Stimulated activated CD8-positive, alpha-beta memory T cell treated with anti-CD3 and anti-CD28 coated beads, Interleukin-7, amount 100 ng/mL, for 4 hours (primary cell): ENCODE data around the gene CTBP2.

ENCODE experiments used
- DNase-seq, 2 donors: peaks; one replicate each; pipeline ENCODE4 v3.0.0-alpha.2; 2020; ENCODE audit warnings: low read depth in 2 of 2

Gene CTBP2

DNA sequence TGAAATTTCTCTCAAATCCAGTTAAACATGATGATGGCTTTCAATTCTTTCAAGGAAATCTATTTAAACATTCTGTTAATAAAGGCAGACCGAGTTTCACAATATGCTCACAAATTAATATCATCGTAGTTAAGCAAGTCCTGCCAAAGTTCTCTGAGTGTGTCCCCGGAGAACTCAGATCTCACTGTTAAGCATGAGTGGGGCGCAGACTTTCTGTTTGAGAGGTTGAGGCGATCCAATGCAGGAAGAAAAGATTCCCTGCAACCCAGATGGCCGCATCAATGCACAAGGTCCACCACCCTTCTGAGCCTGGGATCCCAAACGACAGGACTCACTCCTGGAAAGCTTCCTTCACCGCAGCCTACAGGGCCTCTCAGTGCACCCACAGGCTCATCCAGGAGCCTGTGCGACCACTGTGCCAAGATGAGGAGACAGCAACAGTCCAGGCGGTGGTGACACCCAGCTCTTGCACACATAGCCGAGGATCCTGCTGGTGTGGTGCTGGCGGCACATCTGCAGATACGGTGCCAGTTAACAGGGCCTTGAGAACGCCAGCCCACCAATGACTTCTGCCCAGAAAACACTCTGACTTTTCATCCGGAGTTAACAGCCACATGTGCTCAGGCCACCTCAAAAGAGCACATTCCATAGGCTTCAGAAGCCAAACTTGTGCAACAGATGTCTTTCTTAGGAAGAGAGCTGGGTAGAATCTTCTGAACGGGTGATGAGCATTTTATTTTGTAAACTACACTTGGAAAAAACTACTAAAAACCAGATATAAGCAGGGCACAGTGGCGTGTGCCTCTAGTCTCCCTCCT is 116.3 kb downstream of the CTBP2 start:
- DNase-seq: no peak

GRCh38 chr10:125041856-125042506 is 118.4 kb downstream of the CTBP2 start:
- no peak for DNase-seq

DNA sequence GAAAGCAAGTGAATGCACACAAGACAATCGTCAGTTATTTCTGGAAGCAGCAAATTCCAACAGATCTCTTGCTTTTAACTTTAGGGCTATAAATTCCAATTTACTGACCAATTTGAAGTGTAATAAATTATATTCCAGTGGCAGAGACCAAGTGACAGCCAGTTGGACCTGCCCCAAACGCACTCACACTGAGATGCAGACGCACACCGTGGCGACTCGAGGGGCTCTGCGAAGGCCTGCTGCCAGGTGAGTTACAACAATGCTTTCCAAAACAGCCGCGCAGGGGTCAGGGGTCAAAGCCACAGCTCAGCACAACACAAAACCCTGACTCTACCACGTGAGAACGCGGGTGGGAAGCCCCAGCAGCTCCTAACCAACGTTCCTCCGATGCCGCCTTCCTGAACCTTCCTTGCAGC is 121.0 kb downstream of the CTBP2 start:
- DNase-seq: no peak

DNA sequence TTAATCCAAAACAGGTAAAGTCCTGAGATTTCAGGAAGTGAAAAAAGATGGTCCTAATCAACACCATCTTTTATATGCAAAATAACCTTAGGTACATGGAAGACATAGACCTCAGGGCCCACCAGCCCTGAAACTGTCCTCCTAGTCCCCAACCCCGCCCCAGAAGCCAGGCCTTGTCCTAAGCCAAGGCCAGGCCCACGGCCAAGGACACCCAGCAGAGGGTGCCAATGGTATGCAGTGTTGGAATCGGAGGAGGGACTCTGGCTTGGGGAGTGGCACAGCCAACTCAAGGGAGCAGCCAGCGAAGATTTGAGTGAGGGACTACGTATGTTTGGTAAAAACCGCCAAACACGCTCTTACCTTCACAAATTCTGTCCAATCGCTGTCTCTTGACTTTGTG is 121.7 kb downstream of the CTBP2 start:
- DNase-seq: no peak

DNA sequence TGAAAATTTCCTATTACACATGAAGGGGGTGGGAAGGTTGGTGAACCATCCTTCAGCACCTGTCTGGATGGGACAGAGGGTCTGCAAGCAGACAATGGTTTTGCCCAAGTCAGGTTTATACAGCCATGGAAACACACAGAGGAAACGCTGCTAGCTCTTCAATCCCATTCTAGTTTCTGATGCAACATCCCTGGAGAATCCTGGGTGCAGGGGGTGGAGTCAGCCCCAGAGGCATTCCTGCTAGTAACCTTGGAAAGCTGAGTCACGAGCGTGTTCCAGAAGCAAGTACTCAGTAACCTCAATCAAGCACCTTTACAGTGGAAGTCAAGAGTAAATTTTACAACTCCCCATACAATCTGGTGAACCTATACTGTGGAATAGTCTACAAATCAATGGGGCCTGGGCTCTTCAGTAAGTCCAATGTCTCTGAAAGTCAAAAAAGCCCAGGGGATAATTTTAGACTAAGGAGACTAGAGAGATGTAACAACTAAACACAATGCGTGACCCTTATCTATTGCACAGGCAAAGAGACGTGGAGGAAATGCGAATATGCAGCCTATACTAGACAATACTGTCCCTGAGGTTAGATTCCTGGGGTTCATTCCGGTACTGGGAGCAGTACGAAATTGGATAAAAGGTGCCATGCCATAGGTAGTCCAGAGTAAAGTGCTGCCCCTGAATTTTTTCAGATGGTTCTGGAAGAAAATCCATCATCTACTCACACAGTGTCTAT is 123.1 kb downstream of the CTBP2 start:
- no peak for DNase-seq

- no peak for DNase-seq
Measured at GRCh38 chr10:125035588-125036295, 124.6 kb downstream of the CTBP2 start.

- no peak for DNase-seq
Measured at GRCh38 chr10:125035136-125035535, 125.2 kb downstream of the CTBP2 start.

DNA sequence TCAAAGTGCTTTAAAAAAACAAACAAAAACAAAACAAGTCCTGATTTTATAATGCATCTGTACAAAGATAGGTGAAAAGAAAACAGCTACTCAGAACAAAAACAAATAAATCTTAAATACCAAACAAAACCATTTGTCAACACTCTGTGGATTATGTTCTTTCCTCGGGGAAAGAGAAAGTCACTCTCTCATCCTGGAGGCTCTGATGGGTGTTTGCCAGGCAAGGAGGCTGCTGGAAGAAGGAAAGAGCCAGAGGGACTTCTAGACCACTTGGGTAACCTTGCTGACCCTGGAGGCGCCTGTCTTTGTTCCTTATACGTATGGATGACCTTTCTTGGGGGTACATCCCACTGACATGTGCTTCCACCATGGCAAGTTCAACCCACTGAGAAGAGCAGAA is 125.7 kb downstream of the CTBP2 start:
- DNase-seq: no peak

- no peak for DNase-seq
Measured at GRCh38 chr10:125033146-125033924, 127.0 kb downstream of the CTBP2 start.

DNA sequence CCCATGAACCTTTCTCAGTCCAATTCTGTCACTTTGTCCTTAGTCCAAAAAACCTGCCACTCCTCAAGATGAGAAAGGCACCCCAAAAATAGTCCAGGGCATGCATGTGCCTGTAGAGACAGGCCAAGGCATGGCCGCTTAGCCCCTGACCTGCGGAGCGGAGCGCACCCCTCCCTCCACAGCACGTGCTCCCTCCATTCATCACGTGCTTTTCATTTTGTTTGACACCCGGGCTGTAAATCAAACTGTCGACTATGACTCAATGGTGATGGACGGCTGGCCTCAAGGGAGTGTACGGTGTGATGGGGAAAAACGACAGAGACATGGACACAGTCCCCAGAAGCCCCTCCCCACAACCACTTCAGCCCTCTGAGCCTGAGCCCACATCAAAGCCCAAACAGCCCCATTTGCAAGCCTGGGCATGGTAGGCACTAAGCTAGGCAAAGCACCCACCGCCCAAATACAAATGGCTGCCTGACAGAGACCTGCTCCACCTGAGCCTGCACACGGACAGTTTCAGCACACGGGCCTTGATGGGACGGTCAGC is 127.8 kb downstream of the CTBP2 start:
- DNase-seq: no peak

GRCh38 chr10:125030567-125031197 is 129.7 kb downstream of the CTBP2 start:
- no peak for DNase-seq

DNA sequence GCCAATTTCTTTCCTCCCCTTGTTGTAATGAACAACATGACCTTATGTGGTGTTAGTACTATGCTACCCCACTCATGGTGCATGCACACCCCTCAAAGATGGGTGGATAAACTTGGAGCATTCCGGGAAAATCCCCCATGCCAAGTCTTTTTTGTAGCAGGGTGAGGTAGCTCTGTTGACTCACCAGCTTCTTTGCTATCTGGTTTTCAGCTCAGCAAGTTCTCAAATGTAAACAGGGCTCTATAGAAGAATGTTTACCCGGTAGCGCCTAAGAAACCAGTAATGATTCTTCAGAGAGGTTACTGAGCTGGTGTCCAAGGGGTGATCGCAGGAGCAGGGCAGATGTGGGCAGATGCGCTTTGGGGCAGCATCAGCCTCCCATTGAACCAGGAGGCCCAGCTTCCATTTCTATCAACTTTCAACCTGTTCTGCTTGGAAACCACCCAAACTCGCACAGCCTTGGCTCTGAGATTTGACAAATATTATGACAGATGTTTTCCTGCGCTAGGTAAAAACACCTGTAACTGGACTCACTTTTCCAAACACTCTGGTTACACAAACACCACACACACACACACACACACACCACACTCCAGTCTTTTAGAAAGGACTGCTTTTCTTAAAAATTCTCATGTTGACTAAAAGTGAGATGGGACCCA is 130.7 kb downstream of the CTBP2 start:
- no peak for DNase-seq

DNA sequence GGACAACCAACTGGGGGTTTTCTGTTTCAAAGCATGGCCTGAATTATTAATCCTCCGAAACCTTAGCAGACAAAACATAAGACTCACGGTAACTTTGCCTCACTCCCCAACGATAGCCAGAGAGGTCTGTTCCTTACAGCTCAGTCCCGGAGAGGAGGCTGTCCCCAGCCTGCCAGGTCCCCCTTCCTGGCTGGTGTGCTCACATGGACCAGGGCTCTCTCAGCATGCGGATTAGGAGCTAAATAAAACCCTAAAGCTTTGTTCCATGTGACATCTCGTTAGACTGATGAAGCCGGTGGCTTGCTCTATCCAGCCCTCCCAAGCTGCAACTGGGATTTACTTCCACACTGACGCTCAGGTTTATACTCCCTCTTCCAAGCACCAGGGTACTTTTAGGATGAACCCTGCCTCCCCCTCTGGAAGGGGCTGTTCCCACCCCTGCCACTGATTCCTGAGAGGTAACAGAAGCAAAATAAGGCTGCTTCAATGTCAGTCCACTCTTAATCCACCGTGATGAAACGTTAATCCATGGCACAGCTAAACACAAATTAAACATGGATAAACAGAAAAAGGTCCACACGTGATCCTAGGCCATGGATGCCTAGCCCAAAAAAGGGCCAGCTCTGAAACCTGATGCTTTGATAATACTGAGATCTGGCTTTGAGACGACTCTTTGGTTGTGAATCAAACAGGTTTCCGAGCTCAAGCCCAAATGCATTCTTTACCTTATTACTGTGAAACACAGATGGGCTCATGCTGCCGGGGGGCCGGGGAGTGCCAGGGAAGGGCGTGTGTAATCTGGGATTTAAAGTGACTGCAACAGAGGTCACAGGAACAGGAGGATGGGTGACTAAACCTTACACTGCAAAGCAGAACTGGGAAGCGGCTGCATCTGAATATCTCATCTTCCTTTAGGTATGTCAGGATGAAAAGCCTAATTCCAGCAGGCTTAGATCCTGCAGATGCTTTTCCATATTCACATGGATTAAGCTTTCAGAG is 132.2 kb downstream of the CTBP2 start:
- no peak for DNase-seq

DNA sequence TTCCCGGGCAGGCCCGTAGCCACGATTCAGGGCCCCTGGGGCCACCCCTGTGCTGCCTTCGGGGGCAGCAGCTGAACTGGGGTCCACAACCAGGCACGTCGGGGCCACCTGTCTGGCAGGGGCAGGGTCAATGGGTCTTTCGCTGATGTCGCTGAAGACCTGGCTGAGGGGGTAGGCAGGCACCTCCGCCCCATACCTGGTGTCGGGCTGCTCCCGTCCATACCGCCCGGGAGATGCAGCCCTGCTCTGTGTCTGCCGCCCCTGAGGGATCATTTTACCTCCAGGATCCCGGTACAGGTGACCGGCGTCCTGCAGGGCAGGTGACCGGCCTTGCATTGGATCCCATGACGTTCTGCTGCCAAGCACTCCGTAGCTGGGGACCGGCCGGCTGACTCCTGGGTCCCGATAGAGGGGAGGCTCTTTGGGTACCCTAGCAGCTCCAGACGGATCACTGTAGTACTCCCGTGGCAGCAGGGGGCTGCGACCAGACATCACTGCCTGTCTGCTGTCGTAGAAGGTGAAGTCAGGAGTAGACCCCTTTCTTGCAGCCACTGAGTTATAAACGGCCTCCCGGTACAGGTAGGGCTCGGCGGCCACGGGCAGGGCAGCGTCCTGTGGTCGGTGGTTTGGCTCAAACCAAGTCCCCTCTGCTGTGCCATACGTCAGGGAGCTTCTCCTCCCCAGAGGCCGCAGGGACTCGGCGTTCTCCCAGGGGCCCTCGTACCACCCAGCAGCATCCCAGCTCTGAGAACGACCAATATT is 133.2 kb downstream of the CTBP2 start:
- no peak for DNase-seq

DNA sequence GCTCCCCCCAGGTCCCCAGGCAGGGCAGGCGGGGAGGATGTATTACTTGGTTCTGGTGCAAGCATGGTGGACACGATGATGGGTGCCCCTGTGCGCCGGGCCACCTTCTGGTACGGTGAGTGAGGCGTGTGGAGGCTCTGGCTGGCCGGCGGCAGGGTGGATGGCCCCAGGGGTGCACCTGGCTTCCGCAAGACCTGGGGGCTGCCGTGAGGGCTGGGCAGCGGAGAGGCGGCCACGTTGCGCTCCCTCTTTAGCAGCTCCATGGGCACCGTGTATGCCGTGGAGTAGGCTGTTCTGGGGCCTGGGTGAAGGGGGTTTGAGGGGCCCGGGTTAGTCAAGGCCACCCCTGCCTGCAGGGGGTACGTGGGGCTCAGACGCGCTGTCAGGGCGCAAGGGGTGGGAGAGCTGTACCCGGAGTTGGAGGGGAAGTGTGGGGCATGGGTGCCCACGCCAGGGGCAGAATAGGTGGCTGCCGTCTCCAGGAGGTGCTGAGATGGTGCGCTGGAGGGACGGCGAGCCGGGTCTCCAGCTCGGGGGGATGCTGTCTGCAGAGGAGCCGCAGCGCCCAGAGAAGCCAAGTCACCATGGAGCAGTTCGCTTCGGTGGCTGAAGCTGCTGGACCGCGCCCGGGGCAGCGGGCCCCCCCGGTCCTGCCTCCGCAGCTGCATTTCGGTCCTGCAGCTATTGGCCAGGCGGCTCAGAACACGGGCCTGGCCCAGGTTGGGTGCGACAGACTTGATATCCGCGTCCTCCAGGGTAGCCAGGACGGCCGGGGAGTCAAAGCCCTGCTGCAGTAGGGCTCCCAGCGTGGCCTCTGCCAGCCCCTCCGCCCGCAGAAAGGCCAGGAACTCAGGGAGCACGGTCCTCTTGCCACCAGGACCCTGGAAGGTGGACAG is 134.1 kb downstream of the CTBP2 start:
- DNase-seq: no peak

DNA sequence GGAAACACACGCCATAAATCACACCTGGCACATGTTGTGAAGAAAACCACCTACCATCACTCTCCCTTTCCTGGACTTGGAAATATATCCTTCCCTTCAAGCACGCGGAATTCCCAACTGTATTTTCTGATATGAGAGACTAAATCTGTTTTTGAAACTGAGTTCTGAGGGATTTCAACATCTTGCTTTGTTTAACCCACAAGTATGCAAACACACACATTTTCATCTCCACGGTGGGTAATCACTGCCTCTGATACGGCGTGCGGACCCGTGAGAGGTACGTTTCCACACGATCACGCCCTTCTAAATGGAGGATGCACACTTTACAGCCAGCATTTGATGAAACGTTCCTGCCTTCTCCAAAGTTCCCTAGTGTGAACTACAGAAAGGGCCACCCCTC is 135.0 kb downstream of the CTBP2 start:
- no peak for DNase-seq
